Measurements from ENCODE around the gene PLCB2. TPM values are rescaled to one million over a fixed set of nuclear protein-coding genes. Genes with fewer than 3 reads are reported as not detected.

Gene PLCB2
- total RNA-seq, 1 experiment from 2014 or later: 0.92 TPM

GRCh38 chr15:40306908-40307307 lies 827 bp downstream of the PLCB2 start:
- CTCF ChIA-PET: interaction anchor here (0.6 kb wide), 1 partner anchor 23 kb away, joined by 3 read pairs; no protein-coding TSS in a partner anchor
- H3F3A ChIP-seq (ENCODE audit: insufficient read depth, low read depth): no peaks in the 10 kb centered on the region
- H3K4me3 ChIP-seq: no peak overlapping the region
- no peak overlapping the region for H3K27ac ChIP-seq
- no peaks in the 10 kb centered on the region for H3K9me2 ChIP-seq (ENCODE audit: insufficient read depth)
- TF ChIP-seq CTCF (conservative IDR thresholded peaks at IDR 0.05): no peak
- TF ChIP-seq EZH2 (IDR thresholded peaks at IDR 0.05; ENCODE audit: low read depth): no peak
- H3K9me3 ChIP-seq (ENCODE audit: insufficient read depth, low read depth): no peaks in the 10 kb centered on the region
- no peaks in the 10 kb centered on the region for H3K79me2 ChIP-seq (ENCODE audit: low read depth)
- POLR2A ChIA-PET (ENCODE audit: unreplicated experiment): no interaction called here
- no peaks in the 10 kb centered on the region for H3K27me3 ChIP-seq (ENCODE audit: insufficient read depth, low read depth)
- no peaks in the 10 kb centered on the region for H3K4me1 ChIP-seq (replicated peaks; ENCODE audit: insufficient read depth)
- no peak overlapping the region for H2AFZ ChIP-seq
- no TSS peak for BruUV-seq (replicated peaks)
- intact Hi-C loops (cut with micrococcal nuclease; ENCODE audit: unreplicated experiment): no loop called here
- H3K36me3 ChIP-seq (ENCODE audit: low read depth): no peaks in the 10 kb centered on the region
- H3K4me2 ChIP-seq: no peak overlapping the region
- DNase-seq: no peak
- no peaks in the 10 kb centered on the region for H4K20me1 ChIP-seq (ENCODE audit: insufficient read depth)

DNA sequence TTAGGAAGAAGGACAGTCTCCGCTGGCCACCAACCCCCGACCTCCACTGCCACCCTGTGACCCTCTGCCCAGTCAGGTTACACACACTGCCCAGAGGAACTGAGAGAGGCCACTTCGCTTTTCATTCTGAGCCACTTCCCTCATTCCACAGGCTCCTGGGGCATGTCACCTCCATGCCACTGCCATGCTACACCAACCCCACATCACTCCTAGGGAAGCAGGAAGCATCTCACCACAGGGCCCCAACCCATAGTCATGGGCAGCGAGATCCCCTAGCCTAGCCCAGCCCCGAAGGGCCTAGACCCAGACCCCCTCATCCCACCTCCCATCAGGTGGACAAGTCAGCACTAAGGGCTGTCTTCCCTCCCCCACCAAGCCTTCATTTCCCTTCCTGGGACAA lies 1.4 kb downstream of the PLCB2 start:
- H3F3A ChIP-seq (ENCODE audit: insufficient read depth, low read depth): no peaks in the 10 kb centered on the region
- H3K9me3 ChIP-seq (ENCODE audit: insufficient read depth, low read depth): no peaks in the 10 kb centered on the region
- no peak for DNase-seq
- H3K4me1 ChIP-seq (replicated peaks; ENCODE audit: insufficient read depth): no peaks in the 10 kb centered on the region
- no peaks in the 10 kb centered on the region for H4K20me1 ChIP-seq (ENCODE audit: insufficient read depth)
- no peaks in the 10 kb centered on the region for H3K79me2 ChIP-seq (ENCODE audit: low read depth)
- no TSS peak for BruUV-seq (replicated peaks)
- H3K27ac ChIP-seq: no peak overlapping the region
- intact Hi-C loops (cut with micrococcal nuclease; ENCODE audit: unreplicated experiment): no loop called here
- no peaks in the 10 kb centered on the region for H3K36me3 ChIP-seq (ENCODE audit: low read depth)
- TF ChIP-seq EZH2 (IDR thresholded peaks at IDR 0.05; ENCODE audit: low read depth) (no peak), CTCF (conservative IDR thresholded peaks at IDR 0.05) (no peak)
- CTCF ChIA-PET: interaction anchor here (0.6 kb wide), 1 partner anchor 22 kb away, joined by 3 read pairs; no protein-coding TSS in a partner anchor
- H3K4me2 ChIP-seq: no peak overlapping the region
- H3K9me2 ChIP-seq (ENCODE audit: insufficient read depth): no peaks in the 10 kb centered on the region
- POLR2A ChIA-PET (ENCODE audit: unreplicated experiment): no interaction called here
- no peak overlapping the region for H3K4me3 ChIP-seq
- no peaks in the 10 kb centered on the region for H3K27me3 ChIP-seq (ENCODE audit: insufficient read depth, low read depth)
- no peak overlapping the region for H2AFZ ChIP-seq

DNA sequence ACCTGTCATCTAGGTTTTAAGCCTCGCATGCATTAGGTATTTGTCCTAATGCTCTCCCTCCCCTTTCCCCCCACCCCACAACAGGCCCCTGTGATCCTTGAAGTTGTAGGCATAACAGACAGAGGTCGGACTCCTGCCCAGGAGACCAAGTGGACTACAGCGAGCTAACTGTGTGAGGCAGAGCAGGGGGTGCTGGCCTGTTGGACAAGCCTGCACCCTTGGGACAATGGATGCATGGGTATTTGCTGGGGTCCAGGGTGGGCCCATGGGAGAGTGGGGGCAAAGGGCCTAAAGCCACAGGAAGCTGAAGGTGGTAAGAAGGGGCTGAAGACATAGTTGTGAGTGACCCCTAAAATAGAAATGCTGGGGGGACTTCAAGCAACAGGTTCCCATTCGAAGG lies 2.5 kb downstream of the PLCB2 start:
- no peak overlapping the region for H2AFZ ChIP-seq
- no peaks in the 10 kb centered on the region for H4K20me1 ChIP-seq (ENCODE audit: insufficient read depth)
- no peak for TF ChIP-seq EZH2 (IDR thresholded peaks at IDR 0.05; ENCODE audit: low read depth)
- no peak for TF ChIP-seq CTCF (conservative IDR thresholded peaks at IDR 0.05)
- no peak for DNase-seq
- no peaks in the 10 kb centered on the region for H3K27me3 ChIP-seq (ENCODE audit: insufficient read depth, low read depth)
- H3K9me3 ChIP-seq (ENCODE audit: insufficient read depth, low read depth): no peaks in the 10 kb centered on the region
- no peak overlapping the region for H3K4me3 ChIP-seq
- no peak overlapping the region for H3K27ac ChIP-seq
- ChIA-PET POLR2A (ENCODE audit: unreplicated experiment) (no interaction called here), CTCF (interaction anchor here (0.6 kb wide), 1 partner anchor 16 kb away, joined by 7 read pairs; no protein-coding TSS in a partner anchor)
- no TSS peak for BruUV-seq (replicated peaks)
- intact Hi-C loops (cut with micrococcal nuclease; ENCODE audit: unreplicated experiment): no loop called here
- H3K4me1 ChIP-seq (replicated peaks; ENCODE audit: insufficient read depth): no peaks in the 10 kb centered on the region
- H3F3A ChIP-seq (ENCODE audit: insufficient read depth, low read depth): no peaks in the 10 kb centered on the region
- no peaks in the 10 kb centered on the region for H3K36me3 ChIP-seq (ENCODE audit: low read depth)
- no peaks in the 10 kb centered on the region for H3K79me2 ChIP-seq (ENCODE audit: low read depth)
- H3K4me2 ChIP-seq: no peak overlapping the region
- no peaks in the 10 kb centered on the region for H3K9me2 ChIP-seq (ENCODE audit: insufficient read depth)
